Stimulated activated effector memory CD8-positive, alpha-beta T cell treated with anti-CD3 and anti-CD28 coated beads, Interleukin-12 subunit alpha, Interleukin-12 subunit beta, amount 100 ng/mL, for 72 hours (primary cell): ENCODE data around the gene LRRC53.

Source experiments
- ATAC-seq: fragments of 150-1000 bp; cut with Tn5 transposase; 2 replicates; pipeline ENCODE4 v1.10.0; 2021
- DNase-seq, 2 donors: peaks; one replicate each; pipeline ENCODE4 v3.0.0; 2021 to 2022; ENCODE audit warnings: low spot score in 2 of 2
- H3K27ac Mint-ChIP-seq: one replicate; pipeline ENCODE4 v1.8.0; 2022; ENCODE audit warnings: mild to moderate bottlenecking, mixed read lengths
- H3K36me3 Mint-ChIP-seq: one replicate; pipeline ENCODE4 v1.8.0; 2022; ENCODE audit warnings: mild to moderate bottlenecking, mixed read lengths
- H3K4me1 Mint-ChIP-seq: one replicate; pipeline ENCODE4 v1.8.0; 2022; ENCODE audit warnings: mixed read lengths
- H3K4me3 Mint-ChIP-seq: one replicate; pipeline ENCODE4 v1.8.0; 2022; ENCODE audit warnings: mild to moderate bottlenecking, mixed read lengths
- H3K9me3 Mint-ChIP-seq: one replicate; pipeline ENCODE4 v1.8.0; 2022; ENCODE audit warnings: mixed read lengths

Gene LRRC53

GRCh38 chr1:74470251-74470650 lies 42.2 kb downstream of the LRRC53 start:
- Mint-ChIP-seq H3K4me1 (no peaks in the 10 kb centered on the region), H3K9me3 (no peaks in the 10 kb centered on the region), H3K27ac (no peak overlapping the region), H3K4me3 (no peak overlapping the region), H3K36me3 (no peaks in the 10 kb centered on the region)
- DNase-seq = no peak
- ATAC-seq = no peak

DNA sequence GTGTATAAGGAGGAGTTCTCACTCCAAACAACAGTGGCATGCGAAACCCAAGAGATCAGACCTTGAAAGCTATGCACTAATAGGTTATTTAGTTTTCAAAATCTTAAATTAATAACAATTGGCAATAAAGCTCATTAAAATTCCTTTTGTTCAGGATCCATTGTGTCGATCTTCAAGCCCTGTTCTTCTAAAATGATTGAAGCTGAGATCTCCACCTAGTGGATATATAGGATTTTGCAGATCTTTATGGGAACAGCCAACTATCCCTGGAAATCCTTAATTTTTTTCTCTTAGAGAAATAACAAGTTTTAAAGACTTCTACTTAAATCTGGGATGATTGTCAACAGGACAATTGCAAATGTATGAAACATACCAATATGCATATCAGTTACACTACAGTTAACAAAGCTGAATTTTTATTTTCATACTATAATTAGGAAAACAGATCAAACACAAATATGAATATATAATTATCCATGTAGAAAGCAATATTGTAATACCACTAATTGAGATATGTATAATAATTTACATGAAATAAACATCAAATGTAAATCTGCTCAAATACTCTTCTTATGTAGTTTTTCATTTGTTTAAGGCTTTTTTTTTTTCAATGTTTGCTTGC lies 43.3 kb downstream of the LRRC53 start:
- H3K27ac Mint-ChIP-seq = no peak overlapping the region
- DNase-seq (no peak), ATAC-seq (no peak)
- no peaks in the 10 kb centered on the region for H3K9me3 Mint-ChIP-seq
- no peak overlapping the region for H3K4me3 Mint-ChIP-seq
- H3K4me1 Mint-ChIP-seq = no peaks in the 10 kb centered on the region
- H3K36me3 Mint-ChIP-seq = no peaks in the 10 kb centered on the region

- H3K36me3 Mint-ChIP-seq = no peaks in the 10 kb centered on the region
- DNase-seq = no peak
- ATAC-seq = no peak
- H3K4me1 Mint-ChIP-seq = no peaks in the 10 kb centered on the region
- no peak overlapping the region for H3K4me3 Mint-ChIP-seq
- no peaks in the 10 kb centered on the region for H3K9me3 Mint-ChIP-seq
- H3K27ac Mint-ChIP-seq = no peak overlapping the region
Observed at GRCh38 chr1:74467786-74468377, 44.5 kb downstream of the LRRC53 start.

- H3K4me3 Mint-ChIP-seq = no peak overlapping the region
- no peaks in the 10 kb centered on the region for H3K4me1 Mint-ChIP-seq
- ATAC-seq (no peak), DNase-seq (no peak)
- no peaks in the 10 kb centered on the region for H3K9me3 Mint-ChIP-seq
- no peak overlapping the region for H3K27ac Mint-ChIP-seq
- no peaks in the 10 kb centered on the region for H3K36me3 Mint-ChIP-seq
Observed at GRCh38 chr1:74465193-74465681, 47.2 kb downstream of the LRRC53 start.

- DNase-seq = no peak
- Mint-ChIP-seq H3K9me3 (no peaks in the 10 kb centered on the region), H3K27ac (no peak overlapping the region), H3K36me3 (no peaks in the 10 kb centered on the region), H3K4me3 (no peak overlapping the region), H3K4me1 (no peaks in the 10 kb centered on the region)
- ATAC-seq = no peak
Observed at GRCh38 chr1:74464037-74464436, 48.4 kb downstream of the LRRC53 start.

DNA sequence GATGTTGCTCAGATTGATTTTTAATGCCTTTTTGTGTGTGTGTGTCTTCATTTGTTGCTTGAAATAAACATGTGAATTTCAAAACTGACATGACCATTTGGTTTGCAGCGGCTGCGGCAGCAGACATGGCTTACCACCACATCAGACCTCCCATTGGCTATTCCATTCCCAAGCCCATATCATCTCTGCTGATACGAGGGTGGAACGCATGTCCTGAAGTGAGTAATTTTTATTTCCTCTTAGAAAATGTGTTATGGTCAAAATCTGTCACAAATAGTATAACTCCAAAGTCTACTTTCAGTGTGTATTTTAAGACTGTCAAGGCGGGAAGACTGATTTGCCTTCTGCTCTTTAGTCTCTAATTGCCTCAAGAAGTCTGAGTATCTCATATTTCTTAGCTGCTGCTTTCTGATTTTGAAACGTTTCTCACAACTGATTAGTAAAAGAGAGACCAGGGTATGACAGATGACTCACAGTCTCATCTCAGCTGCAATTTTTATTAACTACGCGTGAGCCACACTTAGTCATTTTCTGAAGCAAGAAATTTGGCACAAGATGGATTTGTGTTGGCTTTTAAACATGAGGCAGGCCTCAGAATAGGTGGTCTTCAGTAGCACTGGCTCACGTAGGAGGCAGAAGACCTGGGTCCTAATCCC lies 49.0 kb downstream of the LRRC53 start:
- DNase-seq (no peak), ATAC-seq (peak; percentile 85)
- H3K9me3 Mint-ChIP-seq = no peaks in the 10 kb centered on the region
- H3K27ac Mint-ChIP-seq = no peak overlapping the region
- no peaks in the 10 kb centered on the region for H3K4me1 Mint-ChIP-seq
- no peak overlapping the region for H3K4me3 Mint-ChIP-seq
- H3K36me3 Mint-ChIP-seq = no peaks in the 10 kb centered on the region

DNA sequence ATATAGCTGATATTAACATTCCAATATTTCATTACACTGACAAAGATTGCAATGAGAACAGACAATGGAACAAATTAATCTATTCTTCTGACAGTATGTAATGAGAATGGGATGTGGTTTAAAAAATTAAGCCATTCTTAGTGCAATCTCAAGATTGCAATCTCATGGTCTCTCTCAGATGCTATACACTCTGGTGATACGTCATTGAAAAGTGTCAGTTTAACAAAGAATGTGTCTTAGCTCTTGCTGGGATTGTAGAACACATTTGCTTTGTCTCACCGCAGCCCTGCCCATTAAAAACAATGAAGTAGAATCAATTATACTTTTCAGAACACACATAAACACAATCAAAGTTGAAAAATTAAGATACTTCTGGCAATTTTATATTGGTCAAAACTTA lies 55.2 kb downstream of the LRRC53 start:
- no peak for ATAC-seq
- H3K4me3 Mint-ChIP-seq = no peak overlapping the region
- no peak for DNase-seq
- no peaks in the 10 kb centered on the region for H3K36me3 Mint-ChIP-seq
- H3K4me1 Mint-ChIP-seq = no peaks in the 10 kb centered on the region
- no peaks in the 10 kb centered on the region for H3K9me3 Mint-ChIP-seq
- no peak overlapping the region for H3K27ac Mint-ChIP-seq

- Mint-ChIP-seq H3K36me3 (no peaks in the 10 kb centered on the region), H3K4me3 (no peak overlapping the region), H3K9me3 (peaks cover 4% of the 10 kb centered on the region), H3K4me1 (no peaks in the 10 kb centered on the region), H3K27ac (no peak overlapping the region)
- DNase-seq = no peak
- peak; percentile 53 for ATAC-seq
Observed at GRCh38 chr1:74455390-74455789, 57.0 kb downstream of the LRRC53 start.

DNA sequence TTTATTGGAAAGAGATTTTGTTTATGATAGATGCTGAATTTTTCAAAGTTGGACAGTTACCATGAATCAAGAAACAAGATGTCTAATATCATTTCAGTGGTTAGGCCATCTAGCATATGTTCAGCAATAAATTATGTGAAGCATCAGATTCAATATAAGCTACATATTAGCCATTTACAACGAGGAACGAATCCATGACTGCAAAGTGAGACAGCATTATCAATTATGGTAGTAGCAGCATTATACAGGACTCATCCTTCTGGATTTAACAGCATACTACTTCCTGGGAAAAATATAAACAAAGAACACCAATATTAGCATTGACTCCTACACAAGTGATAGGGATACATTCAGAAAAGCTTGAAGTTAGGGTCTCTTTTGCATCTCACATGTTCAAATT lies 59.1 kb downstream of the LRRC53 start:
- H3K4me1 Mint-ChIP-seq = no peaks in the 10 kb centered on the region
- ATAC-seq (no peak), DNase-seq (no peak)
- no peak overlapping the region for H3K4me3 Mint-ChIP-seq
- peaks cover 4% of the 10 kb centered on the region for H3K9me3 Mint-ChIP-seq
- H3K36me3 Mint-ChIP-seq = no peaks in the 10 kb centered on the region
- no peak overlapping the region for H3K27ac Mint-ChIP-seq

DNA sequence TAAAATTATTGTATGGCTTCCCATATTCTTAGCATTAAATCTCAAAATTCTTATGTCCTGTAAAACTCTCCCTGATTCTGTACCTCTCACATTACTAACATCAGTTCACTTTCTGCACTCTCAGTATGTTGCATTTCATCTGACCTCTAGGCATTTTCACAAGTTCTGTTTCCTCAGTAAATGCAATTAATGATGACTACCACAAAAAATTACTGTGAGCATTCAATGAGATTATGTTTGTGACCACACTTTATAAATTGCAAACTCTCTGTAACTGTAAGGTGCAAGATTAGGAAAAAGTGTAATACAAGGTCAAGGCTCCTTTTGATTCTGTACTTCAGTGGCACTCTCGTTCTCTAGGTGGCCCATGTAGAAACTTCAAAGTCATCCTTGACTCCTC lies 60.4 kb downstream of the LRRC53 start:
- no peak overlapping the region for H3K4me3 Mint-ChIP-seq
- no peaks in the 10 kb centered on the region for H3K36me3 Mint-ChIP-seq
- H3K4me1 Mint-ChIP-seq = no peaks in the 10 kb centered on the region
- no peak overlapping the region for H3K27ac Mint-ChIP-seq
- DNase-seq = no peak
- ATAC-seq = no peak
- H3K9me3 Mint-ChIP-seq = peaks cover 4% of the 10 kb centered on the region

DNA sequence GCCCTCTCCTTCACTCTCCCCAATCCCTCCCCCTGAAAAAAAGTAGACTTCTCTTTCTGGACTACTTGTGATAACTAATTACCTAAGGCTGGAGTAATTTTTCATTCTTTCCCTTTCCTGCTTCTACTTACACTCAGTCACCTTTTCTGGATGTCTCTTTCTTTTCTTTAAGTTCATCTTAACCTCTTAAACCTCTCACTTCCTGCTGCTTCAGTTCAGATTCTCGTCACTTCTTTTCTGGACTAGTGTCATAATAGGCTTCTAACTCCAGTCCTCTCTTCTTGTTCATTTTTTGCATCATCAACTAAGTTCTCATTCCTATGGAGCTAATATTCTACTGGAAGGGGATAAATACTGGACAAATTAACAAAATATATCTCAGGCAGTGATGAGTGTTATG lies 75.4 kb downstream of the LRRC53 start:
- Mint-ChIP-seq H3K4me3 (no peak overlapping the region), H3K27ac (no peak overlapping the region), H3K4me1 (no peaks in the 10 kb centered on the region), H3K9me3 (peaks cover 3% of the 10 kb centered on the region), H3K36me3 (no peaks in the 10 kb centered on the region)
- ATAC-seq = no peak
- no peak for DNase-seq

DNA sequence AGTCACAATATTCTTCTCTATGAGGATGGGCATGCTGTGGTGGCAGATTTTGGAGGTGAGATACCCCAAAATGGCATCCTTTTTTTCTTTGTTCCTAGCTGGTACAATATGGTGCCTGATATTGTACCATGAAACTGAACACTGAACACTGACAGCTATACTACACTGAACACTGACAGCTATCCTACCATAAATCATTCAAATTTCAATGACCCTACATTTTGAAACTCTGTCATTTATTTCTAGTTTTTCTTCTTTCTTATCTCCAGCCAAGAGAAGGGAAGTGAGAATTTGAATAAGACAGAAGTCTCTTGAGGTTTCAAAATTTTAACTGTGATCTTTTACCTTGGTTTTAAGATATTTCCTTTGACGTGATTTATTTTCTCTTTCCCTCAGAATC lies 76.3 kb downstream of the LRRC53 start:
- Mint-ChIP-seq H3K9me3 (peaks cover 3% of the 10 kb centered on the region), H3K4me3 (no peak overlapping the region), H3K36me3 (no peaks in the 10 kb centered on the region), H3K27ac (no peak overlapping the region), H3K4me1 (no peaks in the 10 kb centered on the region)
- ATAC-seq = no peak
- no peak for DNase-seq

GRCh38 chr1:74434321-74434720 lies 78.1 kb downstream of the LRRC53 start:
- no peak for ATAC-seq
- no peaks in the 10 kb centered on the region for H3K36me3 Mint-ChIP-seq
- DNase-seq = no peak
- no peak overlapping the region for H3K4me3 Mint-ChIP-seq
- no peak overlapping the region for H3K27ac Mint-ChIP-seq
- H3K9me3 Mint-ChIP-seq = peaks cover 3% of the 10 kb centered on the region
- no peaks in the 10 kb centered on the region for H3K4me1 Mint-ChIP-seq

- ATAC-seq (no peak), DNase-seq (no peak)
- peaks cover 2% of the 10 kb centered on the region for H3K9me3 Mint-ChIP-seq
- no peaks in the 10 kb centered on the region for H3K36me3 Mint-ChIP-seq
- no peaks in the 10 kb centered on the region for H3K4me1 Mint-ChIP-seq
- no peak overlapping the region for H3K4me3 Mint-ChIP-seq
- no peak overlapping the region for H3K27ac Mint-ChIP-seq
Observed at GRCh38 chr1:74432325-74432724, 80.1 kb downstream of the LRRC53 start.

GRCh38 chr1:74431531-74431930 lies 80.9 kb downstream of the LRRC53 start:
- no peaks in the 10 kb centered on the region for H3K4me1 Mint-ChIP-seq
- no peak for DNase-seq
- H3K36me3 Mint-ChIP-seq = no peaks in the 10 kb centered on the region
- no peak for ATAC-seq
- H3K4me3 Mint-ChIP-seq = no peak overlapping the region
- H3K9me3 Mint-ChIP-seq = no peaks in the 10 kb centered on the region
- H3K27ac Mint-ChIP-seq = no peak overlapping the region

GRCh38 chr1:74430342-74430934 lies 82.0 kb downstream of the LRRC53 start:
- no peak overlapping the region for H3K27ac Mint-ChIP-seq
- ATAC-seq (no peak), DNase-seq (no peak)
- no peaks in the 10 kb centered on the region for H3K9me3 Mint-ChIP-seq
- no peak overlapping the region for H3K4me3 Mint-ChIP-seq
- no peaks in the 10 kb centered on the region for H3K36me3 Mint-ChIP-seq
- H3K4me1 Mint-ChIP-seq = no peaks in the 10 kb centered on the region
